D721Med (cell line): ENCODE results near the gene FAM83G.

Source experiments
- DNase-seq: peaks from one replicate; pipeline ENCODE4 v3.0.0; 2011; ENCODE audit warnings: low spot score; ENCODE audit not compliant: insufficient read length
- FAIRE-seq: peaks from 2 replicates; lab custom pipeline; 2011; peaks lifted over from hg19 to GRCh38; lab: Jason Lieb, UNC
- TF ChIP-seq, protein P1 (sequence below): IDR thresholded peaks from 2 replicates; pipeline ENCODE4 v1.5.1; 2012; ENCODE audit warnings: mild to moderate bottlenecking, control low read depth; ENCODE audit not compliant: insufficient read depth; ENCODE audit errors: missing control alignments

FAM83G gene

DNA sequence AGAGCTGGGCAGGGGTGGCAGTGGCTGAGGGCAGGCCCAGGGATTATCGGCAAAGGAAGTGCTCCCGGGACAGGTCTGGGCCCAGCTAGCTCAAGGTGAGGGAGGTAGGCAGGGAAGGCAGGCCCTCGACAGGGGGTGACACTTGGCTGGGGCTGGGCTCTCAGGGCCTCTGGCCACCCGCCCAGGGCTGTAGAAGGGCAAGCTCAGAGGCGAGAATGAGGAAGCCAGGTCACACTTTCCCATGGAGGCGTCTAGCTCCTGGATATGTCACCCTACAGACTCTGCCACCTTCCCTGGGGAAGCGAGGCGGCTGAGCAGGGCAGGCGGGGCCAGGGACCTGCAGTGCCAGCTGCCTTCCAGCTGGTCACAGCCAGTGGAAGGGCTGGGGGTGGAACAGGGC, 19.1 kb downstream of the FAM83G start:
- TF ChIP-seq, protein P1, sequence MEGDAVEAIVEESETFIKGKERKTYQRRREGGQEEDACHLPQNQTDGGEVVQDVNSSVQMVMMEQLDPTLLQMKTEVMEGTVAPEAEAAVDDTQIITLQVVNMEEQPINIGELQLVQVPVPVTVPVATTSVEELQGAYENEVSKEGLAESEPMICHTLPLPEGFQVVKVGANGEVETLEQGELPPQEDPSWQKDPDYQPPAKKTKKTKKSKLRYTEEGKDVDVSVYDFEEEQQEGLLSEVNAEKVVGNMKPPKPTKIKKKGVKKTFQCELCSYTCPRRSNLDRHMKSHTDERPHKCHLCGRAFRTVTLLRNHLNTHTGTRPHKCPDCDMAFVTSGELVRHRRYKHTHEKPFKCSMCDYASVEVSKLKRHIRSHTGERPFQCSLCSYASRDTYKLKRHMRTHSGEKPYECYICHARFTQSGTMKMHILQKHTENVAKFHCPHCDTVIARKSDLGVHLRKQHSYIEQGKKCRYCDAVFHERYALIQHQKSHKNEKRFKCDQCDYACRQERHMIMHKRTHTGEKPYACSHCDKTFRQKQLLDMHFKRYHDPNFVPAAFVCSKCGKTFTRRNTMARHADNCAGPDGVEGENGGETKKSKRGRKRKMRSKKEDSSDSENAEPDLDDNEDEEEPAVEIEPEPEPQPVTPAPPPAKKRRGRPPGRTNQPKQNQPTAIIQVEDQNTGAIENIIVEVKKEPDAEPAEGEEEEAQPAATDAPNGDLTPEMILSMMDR = no peak
- DNase-seq (no peak), FAIRE-seq (no peak)

DNA sequence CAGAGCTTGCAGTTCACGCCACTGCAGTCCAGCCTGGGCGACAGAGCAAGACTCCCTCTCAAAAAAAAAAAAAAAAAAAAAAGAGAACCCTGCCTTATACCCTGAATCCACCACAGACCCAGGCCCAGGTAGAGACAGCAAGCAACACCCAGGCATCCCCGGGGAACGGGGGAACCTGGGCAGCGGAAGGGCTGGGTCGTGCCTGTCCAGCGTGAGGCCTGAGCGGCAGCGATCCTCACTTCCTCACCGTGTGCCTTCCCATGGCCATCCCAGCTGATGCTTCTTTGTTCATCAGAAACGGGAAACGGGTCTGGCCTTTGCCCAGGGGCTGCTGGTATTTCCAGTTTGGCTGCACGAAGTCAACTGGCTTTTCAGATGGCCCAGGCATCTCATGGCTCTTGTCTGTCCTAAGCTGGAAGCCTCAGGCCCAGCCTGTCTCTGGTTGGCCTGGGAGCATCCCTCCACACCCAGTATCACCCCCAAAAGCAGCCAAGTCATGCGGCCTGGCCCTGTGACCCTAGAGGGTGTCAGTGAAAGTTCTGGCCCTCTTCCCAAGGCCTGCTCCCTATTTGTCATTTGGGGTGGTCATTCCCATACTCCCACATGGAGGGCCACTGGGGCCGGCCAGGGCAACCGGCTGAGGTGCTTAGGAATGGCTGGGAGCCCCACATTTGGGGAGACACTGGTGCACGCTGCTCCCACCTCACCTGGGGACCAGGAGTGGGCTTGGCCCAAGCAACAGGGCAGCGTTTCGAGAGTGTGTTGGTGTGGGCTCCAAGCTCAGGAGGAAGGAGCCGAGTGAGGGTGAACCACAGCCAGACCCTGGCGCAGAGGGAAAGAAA, 20.1 kb downstream of the FAM83G start:
- no peak for FAIRE-seq
- TF ChIP-seq, protein P1 = no peak

DNA sequence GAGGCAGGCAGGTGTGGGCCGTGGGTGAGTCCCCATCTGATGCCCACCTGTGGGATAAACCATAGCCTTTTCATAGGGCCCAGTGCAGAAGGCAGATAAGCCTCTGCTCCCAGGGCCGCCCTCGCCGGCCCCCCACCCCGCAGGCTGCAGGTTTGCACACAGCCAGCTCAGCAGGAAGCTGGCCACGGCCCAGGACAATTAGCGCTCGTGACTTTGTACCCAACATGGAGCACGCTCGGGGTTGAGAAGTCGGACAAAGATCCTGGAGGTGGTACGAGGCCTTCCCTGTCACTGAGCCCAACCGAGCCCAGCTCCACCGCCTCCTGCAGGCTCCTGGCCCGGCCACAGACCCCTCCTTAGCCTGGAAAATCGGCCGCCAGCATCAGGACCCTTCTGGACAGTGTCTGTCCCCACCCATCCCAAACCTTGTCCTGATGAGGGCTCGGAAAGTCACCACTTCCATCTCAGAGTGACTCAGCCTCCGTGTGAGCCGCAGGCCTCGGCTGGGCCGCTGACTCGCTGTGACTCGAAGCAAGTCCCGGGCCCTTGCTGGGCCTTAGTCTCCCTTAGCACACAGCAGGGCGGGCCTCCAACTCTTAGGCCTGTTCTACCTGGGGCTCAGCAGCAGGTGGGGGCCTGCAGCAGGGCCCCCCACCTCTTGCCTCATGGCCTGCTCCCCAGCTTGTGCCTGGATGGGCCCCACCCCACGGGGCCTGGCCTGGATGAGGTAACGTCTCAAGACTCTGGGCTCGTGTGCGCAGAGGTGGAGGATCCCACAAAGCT, 22.7 kb downstream of the FAM83G start:
- FAIRE-seq = no peak

More for the DNA sequence above, 20.1 kb downstream of the FAM83G start:
- no peak for DNase-seq

DNA sequence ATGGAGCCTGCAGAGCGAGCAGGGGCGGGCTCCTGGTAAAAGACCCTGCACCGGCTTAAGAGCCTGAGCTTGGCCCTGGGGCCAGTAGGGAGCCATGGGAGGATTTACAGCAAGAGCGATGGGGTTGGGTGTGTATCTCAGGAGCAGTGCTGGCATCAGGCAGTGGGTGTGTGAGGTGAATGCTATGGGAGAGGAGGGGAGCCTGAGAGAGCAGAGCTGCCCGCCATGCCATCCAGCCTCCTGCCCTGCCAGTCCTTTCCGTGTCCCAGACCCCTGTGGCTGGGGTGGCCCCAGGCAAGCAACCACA, 23.3 kb downstream of the FAM83G start:
- no peak for DNase-seq
- TF ChIP-seq, protein P1 = no peak
- no peak for FAIRE-seq

More for the DNA sequence above, 22.7 kb downstream of the FAM83G start:
- no peak for DNase-seq
- TF ChIP-seq, protein P1 = no peak

DNA sequence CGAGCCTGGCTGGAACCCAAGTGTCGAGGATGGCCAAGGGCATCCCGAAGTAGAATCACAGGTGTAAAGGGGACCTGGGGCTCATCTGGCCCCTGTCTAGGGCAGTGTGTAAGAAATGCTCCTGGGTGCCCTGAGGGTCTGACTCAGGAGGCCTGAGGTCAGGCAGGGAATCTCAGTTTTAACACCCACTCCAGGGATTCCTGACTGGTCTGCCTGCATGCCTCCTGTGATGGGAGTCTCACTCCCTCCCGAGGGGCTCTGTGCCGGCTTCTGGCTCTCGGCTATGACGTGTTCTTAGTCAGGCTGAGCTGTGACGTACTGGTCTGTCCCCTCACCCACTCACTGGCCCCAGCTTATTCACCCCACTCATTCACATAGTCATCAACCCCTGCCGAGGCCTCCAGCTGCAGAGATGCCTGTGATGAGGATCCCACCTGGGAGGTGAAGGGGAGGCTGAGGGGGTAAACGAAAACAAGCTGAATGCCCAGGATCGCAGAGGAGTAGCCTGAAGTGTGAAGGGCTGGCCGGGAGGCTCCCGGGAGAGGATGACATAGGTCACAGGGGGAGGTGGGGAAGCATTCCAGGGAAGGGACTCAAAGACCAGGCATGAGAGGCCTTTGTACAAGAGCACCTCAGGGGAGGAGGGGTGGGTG, 23.8 kb downstream of the FAM83G start:
- FAIRE-seq (no peak), DNase-seq (no peak)
- TF ChIP-seq, protein P1 = no peak

DNA sequence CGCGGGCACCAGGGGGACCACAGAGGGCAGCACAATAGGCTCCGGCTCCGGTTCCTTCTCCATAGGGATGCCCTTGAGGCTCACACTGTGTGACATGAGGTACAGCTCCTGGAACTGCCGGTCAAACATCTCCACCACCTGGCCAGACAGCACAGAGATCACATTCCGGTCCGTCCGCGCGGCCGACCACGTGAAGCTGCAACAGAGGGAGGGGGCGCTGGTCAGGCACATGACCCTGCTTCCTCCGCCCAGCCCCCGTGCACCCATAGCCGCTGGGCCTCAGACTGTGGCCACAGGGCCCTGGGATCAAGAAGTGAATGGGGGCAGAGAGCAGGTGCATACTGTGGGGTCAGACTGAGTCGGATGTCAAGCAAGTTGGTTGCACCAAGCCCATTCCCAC, 25.9 kb downstream of the FAM83G start:
- FAIRE-seq = no peak
- DNase-seq = no peak
- TF ChIP-seq, protein P1 = no peak

DNA sequence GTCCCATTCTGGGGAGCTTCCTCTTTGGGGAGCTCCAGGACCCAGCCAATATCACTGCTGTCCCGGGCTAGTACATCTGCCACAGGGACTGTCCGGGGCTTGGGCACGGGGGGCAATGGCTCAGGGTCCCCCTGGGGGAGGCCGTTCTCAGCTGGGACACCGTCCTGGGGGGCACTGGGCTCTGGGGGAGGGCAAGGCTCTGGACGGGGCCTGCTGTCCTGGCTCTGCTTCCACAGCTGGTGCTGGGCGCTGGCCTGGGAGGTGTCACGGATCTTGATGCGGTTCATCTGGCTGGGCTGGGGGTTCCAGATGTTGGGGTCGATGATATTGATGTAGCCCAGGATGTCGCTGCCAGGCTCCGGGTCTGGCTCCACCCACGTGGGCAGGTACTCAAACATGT, 26.5 kb downstream of the FAM83G start:
- FAIRE-seq (no peak), DNase-seq (no peak)
- TF ChIP-seq, protein P1 = no peak
